A549 (cell line): ENCODE data around the gene PTGDS. TPM values are rescaled to one million over a fixed set of nuclear protein-coding genes. Genes with fewer than 3 reads are reported as not detected.

ENCODE experiments used
- ATAC-seq, 2 experiments: fragments of 200-7000 bp in 1 of 2; fragments of >200 bp in 1 of 2; cut with Nextera tagmentation in 1 of 2; cut with Tn5 transposase in 1 of 2; 3 replicates each; pipeline versions ENCODE4 v1.8.0 to v1.9.1; 2018 to 2020; ENCODE audit warnings: mild to moderate bottlenecking in 1 of 2, moderate library complexity in 1 of 2
- CTCF ChIA-PET: fragments of 300-600 bp; sonication (Branson Sonifier 250); formaldehyde crosslinking; extraction: SDS; loops from one replicate; lab custom pipeline; 2021; ENCODE audit warnings: antibody characterized with exemption, inconsistent platforms; lab: Yijun Ruan, JAX
- POLR2A ChIA-PET: fragments of 350-600 bp; formaldehyde crosslinking; extraction: SDS; loops from one replicate; lab custom pipeline; 2021; ENCODE audit warnings: antibody characterized with exemption, inconsistent platforms; lab: Yijun Ruan, JAX
- DNase-seq, 2 experiments: peaks; one replicate each; pipeline versions ENCODE4 v3.0.0 to v3.0.0-alpha.2; 2011 to 2016; ENCODE audit warnings: low read depth in 1 of 2, low spot score in 1 of 2
- FAIRE-seq: peaks from 2 replicates; lab custom pipeline; 2011; peaks lifted over from hg19 to GRCh38; lab: Jason Lieb, UNC
- H3K27ac ChIP-seq, 2 experiments: fragments of >200 bp; sonication (Bioruptor Twin); formaldehyde crosslinking; 3 replicates each; pipeline ENCODE4 v1.5.1; 2016 to 2017
- H3K4me1 ChIP-seq: fragments of >200 bp; sonication (Bioruptor Twin); formaldehyde crosslinking; 3 replicates; pipeline ENCODE4 v1.6.1; 2016
- H3K4me2 ChIP-seq: fragments of >200 bp; sonication (Bioruptor Twin); formaldehyde crosslinking; 3 replicates; pipeline ENCODE4 v1.6.1; 2016
- H3K4me3 ChIP-seq: fragments of >200 bp; sonication (Bioruptor Twin); formaldehyde crosslinking; 3 replicates; pipeline ENCODE4 v1.5.1; 2016
- H3K9me3 ChIP-seq: fragments of >200 bp; sonication (Bioruptor Twin); formaldehyde crosslinking; 3 replicates; pipeline ENCODE4 v1.6.1; 2016
- ATOH8 ChIP-seq: fragments of 250-450 bp; sonication (Bioruptor Pico); IDR thresholded peaks from 2 replicates; pipeline ENCODE4 v1.5.0; 2020; ENCODE audit warnings: low read depth, mild to moderate bottlenecking, moderate library complexity
- CBX2 ChIP-seq: fragments of 200-600 bp; sonication (generic); IDR thresholded peaks from 2 replicates; pipeline ENCODE4 v1.6.1; 2016; ENCODE audit warnings: low read depth, mild to moderate bottlenecking, borderline replicate concordance
- EHF ChIP-seq: fragments of 250-450 bp; sonication (Bioruptor Pico); IDR thresholded peaks from 2 replicates; pipeline ENCODE4 v1.5.0; 2020; ENCODE audit warnings: mild to moderate bottlenecking
- FOSL2 ChIP-seq, 2 experiments: fragments of 450-650 bp in 1 of 2; fragments of >200 bp in 1 of 2; sonication (Bioruptor Twin) in 1 of 2; formaldehyde crosslinking; IDR thresholded peaks; 2 replicates each; pipeline versions ENCODE4 v1.5.0 to v1.6.1; 2016 to 2020; ENCODE audit warnings: mild to moderate bottlenecking in 1 of 2, moderate library complexity in 1 of 2
- HES2 ChIP-seq: fragments of >200 bp; sonication (Bioruptor Twin); formaldehyde crosslinking; IDR thresholded peaks from 2 replicates; pipeline ENCODE4 v1.6.1; 2016
- JUN ChIP-seq, 2 experiments: fragments of >200 bp; sonication (Bioruptor Twin); formaldehyde crosslinking; IDR thresholded peaks; 2 replicates in 1 of 2; 3 replicates in 1 of 2; pipeline ENCODE4 v1.6.1; 2016 to 2017
- JUNB ChIP-seq: fragments of >200 bp; sonication (Bioruptor Twin); formaldehyde crosslinking; IDR thresholded peaks from 2 replicates; pipeline ENCODE4 v1.6.1; 2016
- MAZ ChIP-seq: fragments of 150-350 bp; IDR thresholded peaks from 2 replicates; pipeline ENCODE4 v1.6.1; 2014; ENCODE audit warnings: antibody characterized with exemption, low read depth, low read length, borderline replicate concordance
- MYC ChIP-seq: IDR thresholded peaks from 2 replicates; pipeline ENCODE4 v1.6.1; 2012; ENCODE audit warnings: mild to moderate bottlenecking, inconsistent platforms, low read length, improper control_type of control experiment, borderline replicate concordance
- NR3C1 ChIP-seq: fragments of >200 bp; sonication (Bioruptor Twin); formaldehyde crosslinking; IDR thresholded peaks from 3 replicates; pipeline ENCODE4 v1.6.1; 2017
- PHF8 ChIP-seq: fragments of 200-600 bp; sonication (generic); IDR thresholded peaks from 2 replicates; pipeline ENCODE4 v1.6.1; 2016; ENCODE audit warnings: low read depth, mild to moderate bottlenecking, antibody characterized with exemption, moderate library complexity, borderline replicate concordance
- POLR2AphosphoS2 ChIP-seq: conservative IDR thresholded peaks from 2 replicates; pipeline ENCODE4 v1.6.1; 2012; ENCODE audit warnings: low read length, improper control_type of control experiment, inconsistent platforms
- RCOR1 ChIP-seq: fragments of 150-350 bp; IDR thresholded peaks from 2 replicates; pipeline ENCODE4 v1.6.1; 2014; ENCODE audit warnings: antibody characterized with exemption, low read length, low read depth
- REST ChIP-seq: fragments of 200-600 bp; sonication (generic); IDR thresholded peaks from 2 replicates; pipeline ENCODE4 v1.6.1; 2016; ENCODE audit warnings: antibody characterized with exemption, mild to moderate bottlenecking, moderate library complexity
- SMC3 ChIP-seq: fragments of >200 bp; sonication (Bioruptor Twin); formaldehyde crosslinking; IDR thresholded peaks from 3 replicates; pipeline ENCODE4 v1.6.1; 2018; ENCODE audit warnings: inconsistent platforms
- USF2 ChIP-seq: fragments of 450-650 bp; IDR thresholded peaks from 2 replicates; pipeline ENCODE4 v1.6.1; 2014; ENCODE audit warnings: antibody characterized with exemption
- ZC3H11A ChIP-seq: fragments of 450-650 bp; IDR thresholded peaks from 2 replicates; pipeline ENCODE4 v1.6.1; 2014; ENCODE audit warnings: antibody characterized with exemption, mild to moderate bottlenecking
- ZFP36 ChIP-seq: fragments of 450-650 bp; IDR thresholded peaks from 2 replicates; pipeline ENCODE4 v1.6.1; 2014; ENCODE audit warnings: borderline replicate concordance; ENCODE audit not compliant: partially characterized antibody
- WGBS: methylation state at CpG from one replicate; pipeline ENCODE4 v1.1.6; 2017; ENCODE audit errors: missing lambda C conversion rate; 5-methylcytosine and 5-hydroxymethylcytosine counted together
- polyA plus RNA-seq, 4 experiments: library from polyadenylated mRNA; depleted of rRNA in 3 of 4; stranded (reverse); fragments of >200 nt; fragmentation: RNase III in 1 of 4; extraction: RNeasy Plus Mini Kit Qiagen cat#74134 plus additional on column Dnase treatment in 1 of 4; gene quantifications; 2 replicates in 3 of 4; 3 replicates in 1 of 4; pipeline ENCODE4 v1.2.3, GENCODE V29; 2011 to 2017

PTGDS gene
- polyA plus RNA-seq, 2 of the 4 experiments (the other 2 are of a cell fraction): 0.26 to 0.31 TPM

- Histone ChIP-seq H3K4me1 (peaks cover 10% of the 10 kb centered on the region), H3K4me3 (no peak overlapping the region), H3K4me2 (no peak overlapping the region), H3K9me3 (no peaks in the 10 kb centered on the region), H3K27ac (no peak overlapping the region)
- ChIA-PET POLR2A (interaction anchor here (2.1 kb wide), 1 partner anchor 12 kb away, joined by 7 read pairs; the partner anchor contains the start of gene PAXX), CTCF (interaction anchor here (0.8 to 1.7 kb wide), 4 partner anchors 9 to 49 kb away, joined by 3 to 6 read pairs (median 4); partner anchors contain the start of gene ABCA2)
- DNase-seq: no peak
- TF ChIP-seq MYC (no peak), EHF (CRISPR knock-in tag) (no peak), FOSL2 (IDR thresholded peaks at IDR 0.05) (no peak), FOSL2 (CRISPR knock-in tag; IDR thresholded peaks at IDR 0.05) (no peak), USF2 (no peak), NR3C1 (no peak), ZC3H11A (no peak), HES2 (no peak), JUN (IDR thresholded peaks at IDR 0.05) (no peak), RCOR1 (no peak), PHF8 (no peak), REST (no peak), SMC3 (no peak)
- FAIRE-seq: no peak
- WGBS: 90% methylated on average over 13 of the region's 26 CpGs
- no peak for ATAC-seq
Observed at GRCh38 chr9:136979769-136980587, 2.7 kb downstream of the PTGDS start.

GRCh38 chr9:136980669-136981478 lies 3.6 kb downstream of the PTGDS start:
- FAIRE-seq: no peak
- H3K4me1 ChIP-seq: peaks cover 6% of the 10 kb centered on the region; the same call in 1 of the 3 replicates
- TF ChIP-seq MAZ (no peak), POLR2AphosphoS2 (no peak), PHF8 (no peak), MYC (no peak), CBX2 (no peak), ATOH8 (no peak), ZC3H11A (no peak), ZFP36 (no peak), JUNB (no peak)
- TF ChIP-seq, all 56 proteins: peak for 0
- ATAC-seq: no peak
- 89% methylated on average over 16 of the region's 16 CpGs for WGBS
- no peak overlapping the region for H3K4me2 ChIP-seq
- ChIA-PET CTCF (interaction anchor here (0.8 to 1.7 kb wide), 5 partner anchors 8 to 48 kb away, joined by 3 to 6 read pairs (median 4); partner anchors contain the start of gene ABCA2), POLR2A (interaction anchor here (2.1 kb wide), 1 partner anchor 11 kb away, joined by 7 read pairs; the partner anchor contains the start of gene PAXX)
- no peaks in the 10 kb centered on the region for H3K9me3 ChIP-seq
- H3K4me3 ChIP-seq: no peak overlapping the region
- no peak for DNase-seq
- no peak overlapping the region for H3K27ac ChIP-seq
